ENCODE results near the gene KCNS3. TPM values are rescaled to one million over a fixed set of nuclear protein-coding genes. Genes with fewer than 3 reads are reported as not detected.

KCNS3 gene
- total RNA-seq = 6.7 TPM

GRCh38 chr2:17878281-17879136 lies at the start of gene KCNS3:
TSS of gene KCNS3 (plus strand) at chr2:17878667. CDS start at chr2:17931009, 52,342 bp downstream.
- peak within 1 kb of the TSS; percentile 79 to 93 for H3K4me3 ChIP-seq
- H3K27me3 ChIP-seq = no peaks in the 10 kb centered on the region
- no peaks in the 10 kb centered on the region for H3K9me3 ChIP-seq
- H3K36me3 ChIP-seq = no peaks in the 10 kb centered on the region
- peaks cover 0 to 7% of the 10 kb centered on the region in 2 donors for H3K4me1 ChIP-seq
- no peak for TF ChIP-seq CTCF (IDR thresholded peaks at IDR 0.05)
- peak within 1 kb of the TSS; percentile 81 for H3K27ac ChIP-seq
- intact Hi-C loops (cut with DNase I) = loop anchor here (1.0 to 2.0 kb wide), 2 partner anchors 56 to 99 kb away; no protein-coding TSS in a partner anchor
- peak in 1 of 2 donors; percentile 68 for DNase-seq (ENCODE audit: low spot score in 2 of 2)

- peak overlapping the region in 1 of 2 donors; percentile 47 for H3K4me3 ChIP-seq
- H3K27ac ChIP-seq = no peak overlapping the region
- no peaks in the 10 kb centered on the region for H3K27me3 ChIP-seq
- DNase-seq (ENCODE audit: low spot score in 2 of 2) = peak in 1 of 2 donors; percentile 79
- H3K36me3 ChIP-seq = no peaks in the 10 kb centered on the region
- H3K9me3 ChIP-seq = no peaks in the 10 kb centered on the region
- peak; percentile 74 to 96 (median 80) for TF ChIP-seq CTCF (IDR thresholded peaks at IDR 0.05)
- peaks cover 0 to 3% of the 10 kb centered on the region in 2 donors for H3K4me1 ChIP-seq
- intact Hi-C loops (cut with DNase I) = loop anchor here (2.0 kb wide), 1 partner anchor 76 kb away; the partner anchor contains the start of gene GEN1
Measured at GRCh38 chr2:17830053-17831034, 48.1 kb upstream of the KCNS3 start.

- Histone ChIP-seq H3K4me1 (peaks cover 0 to 3% of the 10 kb centered on the region in 2 donors), H3K27ac (no peak overlapping the region), H3K36me3 (no peaks in the 10 kb centered on the region), H3K9me3 (no peaks in the 10 kb centered on the region), H3K27me3 (no peaks in the 10 kb centered on the region), H3K4me3 (no peak overlapping the region)
- no peak for TF ChIP-seq CTCF (IDR thresholded peaks at IDR 0.05)
- no peak for DNase-seq (ENCODE audit: low spot score in 2 of 2)
- intact Hi-C loops (cut with DNase I) = no loop called here
Measured at GRCh38 chr2:17835516-17835915, 43.0 kb upstream of the KCNS3 start.

GRCh38 chr2:17839959-17840358 lies 38.5 kb upstream of the KCNS3 start:
- no peak for TF ChIP-seq CTCF (IDR thresholded peaks at IDR 0.05)
- Histone ChIP-seq H3K36me3 (no peaks in the 10 kb centered on the region), H3K27ac (no peak overlapping the region), H3K9me3 (no peaks in the 10 kb centered on the region), H3K4me3 (no peak overlapping the region), H3K27me3 (no peaks in the 10 kb centered on the region), H3K4me1 (no peaks in the 10 kb centered on the region)
- no peak for DNase-seq (ENCODE audit: low spot score in 2 of 2)
- intact Hi-C loops (cut with DNase I) = no loop called here

- no peak for TF ChIP-seq CTCF (IDR thresholded peaks at IDR 0.05)
- Histone ChIP-seq H3K9me3 (no peaks in the 10 kb centered on the region), H3K4me1 (no peaks in the 10 kb centered on the region), H3K4me3 (no peak overlapping the region), H3K27me3 (no peaks in the 10 kb centered on the region), H3K27ac (no peak overlapping the region), H3K36me3 (no peaks in the 10 kb centered on the region)
- intact Hi-C loops (cut with DNase I) = no loop called here
- DNase-seq (ENCODE audit: low spot score in 2 of 2) = no peak
Measured at GRCh38 chr2:17843457-17843856, 35.0 kb upstream of the KCNS3 start.
